Natural killer cell treated with Interleukin-12 subunit alpha and Interleukin-12 subunit beta and Interleukin-15 and Interleukin-18, amount 100 ng/mL, for 72 hours (primary cell): ENCODE data around the gene ITGA11. TPM values are rescaled to one million over a fixed set of nuclear protein-coding genes. Genes with fewer than 3 reads are reported as not detected.

Experiments
- ATAC-seq, 2 donors: fragments of 150-1000 bp; cut with Tn5 transposase in 1 of 2; sonication (Bioruptor Pico), chemical (Tn5 transposase) in 1 of 2; 2 replicates each; pipeline ENCODE4 v1.10.0; 2021
- DNase-seq: peaks from one replicate; pipeline ENCODE4 v3.0.0; 2022; ENCODE audit warnings: low spot score
- H3K27ac Mint-ChIP-seq, 2 donors: 1 replicate in 1 of 2; 2 replicates in 1 of 2; pipeline ENCODE4 v1.8.0; 2022; ENCODE audit warnings: mixed read lengths in 2 of 2, mild to moderate bottlenecking in 1 of 2, moderate library complexity in 1 of 2
- H3K27me3 Mint-ChIP-seq, 2 donors: 1 replicate in 1 of 2; 2 replicates in 1 of 2; pipeline ENCODE4 v1.8.0; 2022; ENCODE audit warnings: mixed read lengths in 2 of 2
- H3K36me3 Mint-ChIP-seq: one replicate; pipeline ENCODE4 v1.8.0; 2022; ENCODE audit warnings: mixed read lengths
- H3K4me1 Mint-ChIP-seq, 2 donors: 1 replicate in 1 of 2; 2 replicates in 1 of 2; pipeline ENCODE4 v1.8.0; 2022; ENCODE audit warnings: low read depth in 2 of 2, mixed read lengths in 2 of 2, mild to moderate bottlenecking in 1 of 2
- H3K4me3 Mint-ChIP-seq: one replicate; pipeline ENCODE4 v1.8.0; 2022; ENCODE audit warnings: mixed read lengths
- H3K9me3 Mint-ChIP-seq: 2 replicates; pipeline ENCODE4 v1.8.0; 2022; ENCODE audit warnings: mixed read lengths
- total RNA-seq, 2 donors: library from RNA; stranded (reverse); gene quantifications; one replicate each; pipeline ENCODE4 v1.2.3, GENCODE V29; 2022

The ITGA11 gene
- total RNA-seq, 2 donors from 2014 or later: 0.17 to 0.98 TPM

DNA sequence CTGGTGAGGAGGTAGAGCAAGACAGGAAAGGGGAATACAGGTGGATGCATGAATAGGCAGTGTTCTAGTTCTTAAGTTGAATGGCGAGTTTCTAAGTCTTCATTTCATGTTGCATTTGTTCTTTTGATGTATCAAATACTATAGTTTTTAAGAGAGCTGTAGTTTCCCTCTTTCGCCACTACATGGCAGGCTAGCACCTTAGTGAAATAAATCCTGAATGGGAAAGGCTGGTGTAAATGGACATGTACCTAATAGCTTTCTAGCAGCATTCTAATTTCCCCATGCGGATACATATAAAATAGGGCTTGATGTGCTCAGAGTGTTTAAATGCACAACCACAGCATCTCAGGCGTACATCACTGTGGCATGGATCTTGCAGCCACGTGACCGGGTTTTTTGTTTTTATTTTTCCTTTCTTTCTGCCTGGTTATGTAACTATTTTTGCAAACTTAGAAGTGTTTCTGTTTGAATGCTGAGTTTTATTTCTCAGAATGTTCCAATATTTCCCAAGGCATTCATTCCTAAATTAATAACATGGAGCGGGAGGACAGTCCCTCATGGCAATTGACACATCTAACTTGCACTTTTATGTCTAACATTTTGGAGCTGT, 178.9 kb downstream of the ITGA11 start:
- Mint-ChIP-seq H3K27ac (no peak overlapping the region), H3K4me1 (peaks cover 0 to 2% of the 10 kb centered on the region in 2 donors), H3K36me3 (no peaks in the 10 kb centered on the region), H3K27me3 (peaks cover 17 to 23% of the 10 kb centered on the region in 2 donors), H3K9me3 (no peaks in the 10 kb centered on the region), H3K4me3 (no peak overlapping the region)
- DNase-seq (no peak), ATAC-seq (no peak)

- H3K36me3 Mint-ChIP-seq: peaks cover 5% of the 10 kb centered on the region
- DNase-seq (no peak), ATAC-seq (no peak)
- no peak overlapping the region for H3K27ac Mint-ChIP-seq
- no peaks in the 10 kb centered on the region for H3K9me3 Mint-ChIP-seq
- H3K4me1 Mint-ChIP-seq: no peaks in the 10 kb centered on the region
- H3K27me3 Mint-ChIP-seq: peaks cover 10 to 28% of the 10 kb centered on the region in 2 donors
- no peak overlapping the region for H3K4me3 Mint-ChIP-seq
These were observed 182.8 kb downstream of the ITGA11 start for GRCh38 chr15:68249058-68249713.

Other genes with a start within 250 kb of the ITGA11 start
- gene CALML4, start 226.8 kb downstream of the ITGA11 start, total RNA-seq: 10 to 100 TPM in 1 of 2 donors, 1 to 10 TPM in 1; 5.1 to 18.7 TPM
- gene CLN6, start 202.4 kb downstream of the ITGA11 start, total RNA-seq: 100 to 1,000 TPM in 1 of 2 donors, 10 to 100 TPM in 1; 41.5 to 129 TPM
- gene FEM1B, start 154.4 kb downstream of the ITGA11 start, total RNA-seq: 10 to 100 TPM; 47.9 to 49.7 TPM
- not detected for gene CORO2B, start 146.8 kb upstream of the ITGA11 start, total RNA-seq